ENCODE data around the gene EEIG1.

Gene EEIG1

GRCh38 chr9:127963359-127964064 is 17.3 kb downstream of the EEIG1 start:
- H3K4me3 ChIP-seq (ENCODE audit: low read length) = no peak overlapping the region
- TF ChIP-seq ZNF274 (IDR thresholded peaks at IDR 0.05; ENCODE audit: low read depth, low read length) = no peak

GRCh38 chr9:127963041-127963358 is 17.8 kb downstream of the EEIG1 start:
- no peak overlapping the region for H3K4me3 ChIP-seq (ENCODE audit: low read length)
- no peak for TF ChIP-seq ZNF274 (IDR thresholded peaks at IDR 0.05; ENCODE audit: low read depth, low read length)

- no peak overlapping the region for H3K4me3 ChIP-seq (ENCODE audit: low read length)
- no peak for TF ChIP-seq ZNF274 (IDR thresholded peaks at IDR 0.05; ENCODE audit: low read depth, low read length)
Measured at GRCh38 chr9:127962278-127962677, 18.5 kb downstream of the EEIG1 start.

- H3K4me3 ChIP-seq (ENCODE audit: low read length) = no peak overlapping the region
- TF ChIP-seq ZNF274 (IDR thresholded peaks at IDR 0.05; ENCODE audit: low read depth, low read length) = no peak
Measured at GRCh38 chr9:127961613-127962155, 19.1 kb downstream of the EEIG1 start.

- no peak overlapping the region for H3K4me3 ChIP-seq (ENCODE audit: low read length)
- TF ChIP-seq ZNF274 (IDR thresholded peaks at IDR 0.05; ENCODE audit: low read depth, low read length) = no peak
Measured at GRCh38 chr9:127961155-127961490, 19.7 kb downstream of the EEIG1 start.

GRCh38 chr9:127960410-127961154 is 20.2 kb downstream of the EEIG1 start:
- no peak for TF ChIP-seq ZNF274 (IDR thresholded peaks at IDR 0.05; ENCODE audit: low read depth, low read length)
- no peak overlapping the region for H3K4me3 ChIP-seq (ENCODE audit: low read length)

- TF ChIP-seq ZNF274 (IDR thresholded peaks at IDR 0.05; ENCODE audit: low read depth, low read length) = no peak
Measured at GRCh38 chr9:127959841-127960409, 20.9 kb downstream of the EEIG1 start.

GRCh38 chr9:127959398-127959797 is 21.4 kb downstream of the EEIG1 start:
- H3K4me3 ChIP-seq (ENCODE audit: low read length) = no peak overlapping the region
- no peak for TF ChIP-seq ZNF274 (IDR thresholded peaks at IDR 0.05; ENCODE audit: low read depth, low read length)

More at GRCh38 chr9:127959841-127960409, 20.9 kb downstream of the EEIG1 start:
- no peak overlapping the region for H3K4me3 ChIP-seq (ENCODE audit: low read length)

GRCh38 chr9:127958728-127959127 is 22.1 kb downstream of the EEIG1 start:
- TF ChIP-seq ZNF274 (IDR thresholded peaks at IDR 0.05; ENCODE audit: low read depth, low read length) = no peak
- no peak overlapping the region for H3K4me3 ChIP-seq (ENCODE audit: low read length)

- TF ChIP-seq ZNF274 (IDR thresholded peaks at IDR 0.05; ENCODE audit: low read depth, low read length) = no peak
- no peak overlapping the region for H3K4me3 ChIP-seq (ENCODE audit: low read length)
Measured at GRCh38 chr9:127955294-127956015, 25.3 kb downstream of the EEIG1 start.

GRCh38 chr9:127954831-127955293 is 25.9 kb downstream of the EEIG1 start:
- H3K4me3 ChIP-seq (ENCODE audit: low read length) = no peak overlapping the region
- TF ChIP-seq ZNF274 (IDR thresholded peaks at IDR 0.05; ENCODE audit: low read depth, low read length) = no peak

- no peak for TF ChIP-seq ZNF274 (IDR thresholded peaks at IDR 0.05; ENCODE audit: low read depth, low read length)
Measured at GRCh38 chr9:127953768-127954505, 26.9 kb downstream of the EEIG1 start.

GRCh38 chr9:127953154-127953553 is 27.6 kb downstream of the EEIG1 start:
- no peak overlapping the region for H3K4me3 ChIP-seq (ENCODE audit: low read length)
- no peak for TF ChIP-seq ZNF274 (IDR thresholded peaks at IDR 0.05; ENCODE audit: low read depth, low read length)

More at GRCh38 chr9:127953768-127954505, 26.9 kb downstream of the EEIG1 start:
- H3K4me3 ChIP-seq (ENCODE audit: low read length) = no peak overlapping the region
